Rectal smooth muscle tissue (tissue), 1 donor: ENCODE results near the gene ACOT7.

Experiments
- H3K27ac ChIP-seq: one replicate; pipeline ENCODE4 v1.7.0; 2013; ENCODE audit warnings: low read depth, low read length, inconsistent platforms
- H3K27me3 ChIP-seq: one replicate; pipeline ENCODE4 v1.7.0; 2013; ENCODE audit warnings: low read length; ENCODE audit not compliant: control insufficient read depth, insufficient read depth
- H3K36me3 ChIP-seq: one replicate; pipeline ENCODE4 v1.7.0; 2013; ENCODE audit warnings: low read length; ENCODE audit not compliant: control insufficient read depth, insufficient read depth
- H3K4me1 ChIP-seq: one replicate; pipeline ENCODE4 v1.7.0; 2013; ENCODE audit warnings: low read length; ENCODE audit not compliant: control insufficient read depth, insufficient read depth
- H3K4me3 ChIP-seq: one replicate; pipeline ENCODE4 v1.7.0; 2013; ENCODE audit warnings: low read length
- H3K9ac ChIP-seq: one replicate; pipeline ENCODE4 v1.7.0; 2013; ENCODE audit warnings: low read length

Gene ACOT7

GRCh38 chr1:6298530-6298929 lies 95.0 kb downstream of the ACOT7 start:
- Histone ChIP-seq H3K9ac (no peak overlapping the region), H3K36me3 (peaks cover 3% of the 10 kb centered on the region), H3K27me3 (no peaks in the 10 kb centered on the region), H3K4me3 (no peak overlapping the region), H3K27ac (no peak overlapping the region), H3K4me1 (no peaks in the 10 kb centered on the region)

GRCh38 chr1:6295910-6296309 lies 97.7 kb downstream of the ACOT7 start:
- H3K27me3 ChIP-seq: no peaks in the 10 kb centered on the region
- peaks cover 3% of the 10 kb centered on the region for H3K36me3 ChIP-seq
- no peak overlapping the region for H3K4me3 ChIP-seq
- H3K9ac ChIP-seq: no peak overlapping the region
- no peaks in the 10 kb centered on the region for H3K4me1 ChIP-seq
- no peak overlapping the region for H3K27ac ChIP-seq

- no peaks in the 10 kb centered on the region for H3K4me1 ChIP-seq
Measured at GRCh38 chr1:6294890-6295556, 98.5 kb downstream of the ACOT7 start.

GRCh38 chr1:6294080-6294889 lies 99.3 kb downstream of the ACOT7 start:
- Histone ChIP-seq H3K36me3 (peaks cover 3% of the 10 kb centered on the region), H3K4me1 (no peaks in the 10 kb centered on the region), H3K4me3 (no peak overlapping the region), H3K27ac (no peak overlapping the region), H3K27me3 (no peaks in the 10 kb centered on the region), H3K9ac (no peak overlapping the region)

More at GRCh38 chr1:6294890-6295556, 98.5 kb downstream of the ACOT7 start:
- no peaks in the 10 kb centered on the region for H3K27me3 ChIP-seq
- no peak overlapping the region for H3K9ac ChIP-seq
- H3K4me3 ChIP-seq: no peak overlapping the region
- H3K36me3 ChIP-seq: peaks cover 3% of the 10 kb centered on the region
- H3K27ac ChIP-seq: no peak overlapping the region

GRCh38 chr1:6292102-6292501 lies 101.5 kb downstream of the ACOT7 start:
- H3K4me3 ChIP-seq: no peak overlapping the region

GRCh38 chr1:6288665-6289064 lies 104.9 kb downstream of the ACOT7 start:
- Histone ChIP-seq H3K27me3 (no peaks in the 10 kb centered on the region), H3K9ac (no peak overlapping the region), H3K4me3 (no peak overlapping the region), H3K4me1 (no peaks in the 10 kb centered on the region), H3K36me3 (peaks cover 1% of the 10 kb centered on the region), H3K27ac (no peak overlapping the region)

More at GRCh38 chr1:6292102-6292501, 101.5 kb downstream of the ACOT7 start:
- H3K36me3 ChIP-seq: peaks cover 3% of the 10 kb centered on the region
- H3K27me3 ChIP-seq: no peaks in the 10 kb centered on the region
- H3K4me1 ChIP-seq: no peaks in the 10 kb centered on the region
- no peak overlapping the region for H3K27ac ChIP-seq
- H3K9ac ChIP-seq: no peak overlapping the region

- Histone ChIP-seq H3K36me3 (no peaks in the 10 kb centered on the region), H3K4me1 (no peaks in the 10 kb centered on the region), H3K27me3 (no peaks in the 10 kb centered on the region), H3K9ac (no peak overlapping the region), H3K4me3 (no peak overlapping the region), H3K27ac (no peak overlapping the region)
Measured at GRCh38 chr1:6288026-6288425, 105.5 kb downstream of the ACOT7 start.

- H3K4me3 ChIP-seq: no peak overlapping the region
- H3K9ac ChIP-seq: no peak overlapping the region
- no peak overlapping the region for H3K27ac ChIP-seq
Measured at GRCh38 chr1:6287431-6287886, 106.1 kb downstream of the ACOT7 start.

GRCh38 chr1:6287029-6287428 lies 106.5 kb downstream of the ACOT7 start:
- no peaks in the 10 kb centered on the region for H3K36me3 ChIP-seq
- H3K27ac ChIP-seq: no peak overlapping the region
- H3K9ac ChIP-seq: no peak overlapping the region
- no peaks in the 10 kb centered on the region for H3K27me3 ChIP-seq
- no peaks in the 10 kb centered on the region for H3K4me1 ChIP-seq
- no peak overlapping the region for H3K4me3 ChIP-seq

More at GRCh38 chr1:6287431-6287886, 106.1 kb downstream of the ACOT7 start:
- H3K36me3 ChIP-seq: no peaks in the 10 kb centered on the region
- H3K4me1 ChIP-seq: no peaks in the 10 kb centered on the region
- H3K27me3 ChIP-seq: no peaks in the 10 kb centered on the region

- H3K9ac ChIP-seq: no peak overlapping the region
Measured at GRCh38 chr1:6286266-6286665, 107.3 kb downstream of the ACOT7 start.

GRCh38 chr1:6285336-6285735 lies 108.2 kb downstream of the ACOT7 start:
- Histone ChIP-seq H3K9ac (no peak overlapping the region), H3K27ac (no peak overlapping the region), H3K27me3 (no peaks in the 10 kb centered on the region), H3K4me3 (no peak overlapping the region), H3K36me3 (no peaks in the 10 kb centered on the region), H3K4me1 (no peaks in the 10 kb centered on the region)

More at GRCh38 chr1:6286266-6286665, 107.3 kb downstream of the ACOT7 start:
- Histone ChIP-seq H3K27ac (no peak overlapping the region), H3K27me3 (no peaks in the 10 kb centered on the region), H3K4me1 (no peaks in the 10 kb centered on the region), H3K36me3 (no peaks in the 10 kb centered on the region), H3K4me3 (no peak overlapping the region)

GRCh38 chr1:6282577-6283270 lies 110.8 kb downstream of the ACOT7 start:
- H3K4me3 ChIP-seq: no peak overlapping the region
- H3K27ac ChIP-seq: no peak overlapping the region
- no peaks in the 10 kb centered on the region for H3K36me3 ChIP-seq
- no peak overlapping the region for H3K9ac ChIP-seq
- H3K27me3 ChIP-seq: no peaks in the 10 kb centered on the region
- no peaks in the 10 kb centered on the region for H3K4me1 ChIP-seq
